ENCODE data around the gene LSAMP.

DNA sequence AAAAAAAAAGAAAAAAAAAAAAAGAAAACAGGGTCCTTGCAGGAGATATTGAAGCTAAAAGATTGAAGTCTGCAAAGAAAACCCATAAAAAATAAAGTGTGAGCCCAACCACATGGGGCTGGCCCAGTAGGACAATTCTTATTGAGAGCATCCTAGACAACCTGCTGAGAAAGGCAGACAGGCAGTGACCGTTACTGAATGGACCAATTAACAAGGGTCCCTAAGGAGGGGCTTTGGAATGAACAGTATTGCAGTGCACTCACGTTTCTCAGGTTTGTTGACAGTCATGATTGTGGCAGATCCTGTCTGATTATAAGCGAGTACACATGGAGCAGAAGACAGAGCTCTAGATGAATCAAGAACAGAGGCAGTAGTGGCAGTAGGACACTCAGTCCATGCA is 168.6 kb downstream of the LSAMP start:
- TF ChIP-seq, protein P1, sequence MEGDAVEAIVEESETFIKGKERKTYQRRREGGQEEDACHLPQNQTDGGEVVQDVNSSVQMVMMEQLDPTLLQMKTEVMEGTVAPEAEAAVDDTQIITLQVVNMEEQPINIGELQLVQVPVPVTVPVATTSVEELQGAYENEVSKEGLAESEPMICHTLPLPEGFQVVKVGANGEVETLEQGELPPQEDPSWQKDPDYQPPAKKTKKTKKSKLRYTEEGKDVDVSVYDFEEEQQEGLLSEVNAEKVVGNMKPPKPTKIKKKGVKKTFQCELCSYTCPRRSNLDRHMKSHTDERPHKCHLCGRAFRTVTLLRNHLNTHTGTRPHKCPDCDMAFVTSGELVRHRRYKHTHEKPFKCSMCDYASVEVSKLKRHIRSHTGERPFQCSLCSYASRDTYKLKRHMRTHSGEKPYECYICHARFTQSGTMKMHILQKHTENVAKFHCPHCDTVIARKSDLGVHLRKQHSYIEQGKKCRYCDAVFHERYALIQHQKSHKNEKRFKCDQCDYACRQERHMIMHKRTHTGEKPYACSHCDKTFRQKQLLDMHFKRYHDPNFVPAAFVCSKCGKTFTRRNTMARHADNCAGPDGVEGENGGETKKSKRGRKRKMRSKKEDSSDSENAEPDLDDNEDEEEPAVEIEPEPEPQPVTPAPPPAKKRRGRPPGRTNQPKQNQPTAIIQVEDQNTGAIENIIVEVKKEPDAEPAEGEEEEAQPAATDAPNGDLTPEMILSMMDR (IDR thresholded peaks at IDR 0.05), result no peak
- no peak for TF ChIP-seq EZH2 (IDR thresholded peaks at IDR 0.05; ENCODE audit: borderline replicate concordance, insufficient read depth, low read depth, low read length, poor library complexity, severe bottlenecking)
